Mesothelial cell of epicardium (in vitro differentiated cells): Measurements from ENCODE around the gene FAM114A1. TPM values are rescaled to one million over a fixed set of nuclear protein-coding genes. Genes with fewer than 3 reads are reported as not detected.

Source experiments
- DNase-seq, 2 experiments: peaks; one replicate each; pipeline ENCODE4 v3.0.0; 2021; ENCODE audit warnings: low spot score in 2 of 2; ENCODE audit not compliant: unreplicated experiment in 2 of 2
- H3K27ac Mint-ChIP-seq: 2 replicates; pipeline ENCODE4 v1.8.0; 2021; ENCODE audit warnings: mixed read lengths
- H3K27me3 Mint-ChIP-seq: 2 replicates; pipeline ENCODE4 v1.8.0; 2021; ENCODE audit warnings: low read depth, mixed read lengths
- H3K36me3 Mint-ChIP-seq: 2 replicates; pipeline ENCODE4 v1.8.0; 2021; ENCODE audit warnings: mixed read lengths
- H3K4me1 Mint-ChIP-seq: 2 replicates; pipeline ENCODE4 v1.8.0; 2021; ENCODE audit warnings: mixed read lengths
- H3K4me3 Mint-ChIP-seq: 2 replicates; pipeline ENCODE4 v1.8.0; 2021; ENCODE audit warnings: mild to moderate bottlenecking, moderate library complexity, mixed read lengths
- H3K9me3 Mint-ChIP-seq: 2 replicates; pipeline ENCODE4 v1.8.0; 2021; ENCODE audit warnings: mixed read lengths
- total RNA-seq: library from RNA; stranded (reverse); gene quantifications from 3 replicates; pipeline ENCODE4 v1.2.1, GENCODE V29; 2021
- TF ChIP-seq, protein P1 (sequence below): fragments of 200-600 bp; sonication (generic); IDR thresholded peaks from one replicate; pipeline ENCODE4 v1.5.0; 2021; ENCODE audit warnings: antibody characterized with exemption; ENCODE audit not compliant: unreplicated experiment

The FAM114A1 gene
- total RNA-seq, result 52.0 to 55.6 TPM (median 53.7 TPM) in 3 replicates

DNA sequence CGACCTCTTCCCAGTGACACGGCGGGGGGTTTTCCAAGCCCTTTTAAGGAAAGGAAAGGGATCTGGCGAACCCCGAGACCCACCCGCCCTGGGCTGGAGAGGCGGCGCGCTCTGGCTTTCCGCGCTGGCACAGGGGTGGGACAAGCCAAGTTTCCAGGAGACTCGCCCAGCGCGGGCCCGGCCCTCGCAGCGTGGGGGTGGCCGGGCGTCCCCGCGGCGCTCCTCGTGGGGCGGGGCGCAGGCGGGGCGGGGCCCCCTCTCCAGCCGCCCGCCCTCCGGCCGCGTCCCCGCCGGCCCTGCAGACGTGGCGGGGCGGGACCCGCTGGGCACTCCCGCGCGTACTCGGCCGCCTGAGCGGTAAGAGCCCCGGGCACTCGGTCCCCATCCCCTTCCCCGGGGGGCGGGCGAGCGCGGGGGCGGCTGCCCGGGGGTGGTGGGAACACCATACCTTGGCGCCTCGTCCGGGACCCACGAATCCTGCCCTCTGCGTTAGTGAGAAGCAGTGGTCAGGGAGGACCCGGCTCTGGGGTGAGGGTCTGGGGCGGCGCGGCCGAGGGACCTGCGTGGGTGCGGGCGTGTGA, at the start of gene FAM114A1:
FAM114A1 (plus strand) TSS at position 329 of the 581 bp plus-strand sequence. CDS start 10,273 bp downstream, outside the sequence.
- peak; percentile 47 to 65 for DNase-seq
- Mint-ChIP-seq H3K27me3 (peaks cover 3% of the 10 kb centered on the region), H3K9me3 (no peaks in the 10 kb centered on the region), H3K36me3 (peaks cover 2% of the 10 kb centered on the region), H3K4me1 (peaks cover 28% of the 10 kb centered on the region), H3K27ac (peak within 1 kb of the TSS; percentile 93), H3K4me3 (peak within 1 kb of the TSS; percentile 79)
- TF ChIP-seq, protein P1, sequence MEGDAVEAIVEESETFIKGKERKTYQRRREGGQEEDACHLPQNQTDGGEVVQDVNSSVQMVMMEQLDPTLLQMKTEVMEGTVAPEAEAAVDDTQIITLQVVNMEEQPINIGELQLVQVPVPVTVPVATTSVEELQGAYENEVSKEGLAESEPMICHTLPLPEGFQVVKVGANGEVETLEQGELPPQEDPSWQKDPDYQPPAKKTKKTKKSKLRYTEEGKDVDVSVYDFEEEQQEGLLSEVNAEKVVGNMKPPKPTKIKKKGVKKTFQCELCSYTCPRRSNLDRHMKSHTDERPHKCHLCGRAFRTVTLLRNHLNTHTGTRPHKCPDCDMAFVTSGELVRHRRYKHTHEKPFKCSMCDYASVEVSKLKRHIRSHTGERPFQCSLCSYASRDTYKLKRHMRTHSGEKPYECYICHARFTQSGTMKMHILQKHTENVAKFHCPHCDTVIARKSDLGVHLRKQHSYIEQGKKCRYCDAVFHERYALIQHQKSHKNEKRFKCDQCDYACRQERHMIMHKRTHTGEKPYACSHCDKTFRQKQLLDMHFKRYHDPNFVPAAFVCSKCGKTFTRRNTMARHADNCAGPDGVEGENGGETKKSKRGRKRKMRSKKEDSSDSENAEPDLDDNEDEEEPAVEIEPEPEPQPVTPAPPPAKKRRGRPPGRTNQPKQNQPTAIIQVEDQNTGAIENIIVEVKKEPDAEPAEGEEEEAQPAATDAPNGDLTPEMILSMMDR, result no peak

DNA sequence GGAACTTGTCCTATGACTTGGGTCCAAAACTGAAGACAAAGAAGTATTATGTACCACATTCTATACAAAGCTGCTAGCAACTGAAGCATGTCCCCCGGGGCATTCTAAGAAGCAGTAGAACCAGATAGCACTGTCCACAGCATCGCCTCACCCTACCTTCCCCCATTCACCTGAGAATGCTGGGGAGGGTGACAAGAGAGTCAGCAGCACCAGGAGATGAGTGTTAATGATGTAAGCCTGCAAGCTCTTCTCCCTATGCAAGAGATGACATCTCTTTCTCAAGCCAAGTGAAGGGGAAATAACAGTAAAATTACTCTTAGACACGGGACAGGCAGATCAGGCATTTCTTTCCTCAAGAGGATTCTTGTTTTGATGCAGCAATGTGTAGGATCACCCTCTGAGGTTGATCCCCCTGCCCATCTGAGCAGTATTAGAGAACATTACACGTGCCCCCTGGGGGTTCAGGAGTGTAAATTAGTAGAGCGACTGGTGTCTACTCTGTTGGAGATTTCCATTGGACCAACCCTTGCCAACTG, 49.1 kb upstream of the FAM114A1 start:
- H3K27ac Mint-ChIP-seq, result no peak overlapping the region
- peaks cover 22% of the 10 kb centered on the region for H3K4me1 Mint-ChIP-seq
- H3K4me3 Mint-ChIP-seq, result no peak overlapping the region
- no peaks in the 10 kb centered on the region for H3K27me3 Mint-ChIP-seq
- DNase-seq, result no peak
- TF ChIP-seq, protein P1, result no peak
- no peaks in the 10 kb centered on the region for H3K36me3 Mint-ChIP-seq
- peaks cover 25% of the 10 kb centered on the region for H3K9me3 Mint-ChIP-seq

DNA sequence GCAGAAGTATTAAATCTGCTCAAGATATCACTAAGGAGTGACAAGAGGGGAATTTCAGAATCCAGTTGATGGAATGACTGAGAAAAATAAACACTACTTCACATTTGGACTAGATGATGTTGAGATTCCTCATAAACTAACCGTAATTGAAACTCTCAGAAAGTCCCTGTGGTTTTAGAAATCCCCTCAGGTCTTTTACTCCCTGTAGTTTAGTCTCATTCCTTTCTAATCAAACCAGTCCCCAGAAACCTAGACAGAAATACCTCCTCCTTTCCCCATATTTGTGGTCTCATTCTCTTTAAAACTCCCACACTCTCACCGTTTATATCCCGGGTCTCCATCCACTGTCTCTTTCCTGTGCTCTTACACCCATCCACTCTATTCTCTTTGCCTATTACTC, 48.0 kb upstream of the FAM114A1 start:
- DNase-seq, result no peak
- no peak overlapping the region for H3K4me3 Mint-ChIP-seq
- H3K36me3 Mint-ChIP-seq, result peaks cover 2% of the 10 kb centered on the region
- TF ChIP-seq, protein P1, result no peak
- H3K27me3 Mint-ChIP-seq, result no peaks in the 10 kb centered on the region
- peak overlapping the region; percentile 4 for H3K27ac Mint-ChIP-seq
- peaks cover 22% of the 10 kb centered on the region for H3K4me1 Mint-ChIP-seq
- peaks cover 24% of the 10 kb centered on the region for H3K9me3 Mint-ChIP-seq

DNA sequence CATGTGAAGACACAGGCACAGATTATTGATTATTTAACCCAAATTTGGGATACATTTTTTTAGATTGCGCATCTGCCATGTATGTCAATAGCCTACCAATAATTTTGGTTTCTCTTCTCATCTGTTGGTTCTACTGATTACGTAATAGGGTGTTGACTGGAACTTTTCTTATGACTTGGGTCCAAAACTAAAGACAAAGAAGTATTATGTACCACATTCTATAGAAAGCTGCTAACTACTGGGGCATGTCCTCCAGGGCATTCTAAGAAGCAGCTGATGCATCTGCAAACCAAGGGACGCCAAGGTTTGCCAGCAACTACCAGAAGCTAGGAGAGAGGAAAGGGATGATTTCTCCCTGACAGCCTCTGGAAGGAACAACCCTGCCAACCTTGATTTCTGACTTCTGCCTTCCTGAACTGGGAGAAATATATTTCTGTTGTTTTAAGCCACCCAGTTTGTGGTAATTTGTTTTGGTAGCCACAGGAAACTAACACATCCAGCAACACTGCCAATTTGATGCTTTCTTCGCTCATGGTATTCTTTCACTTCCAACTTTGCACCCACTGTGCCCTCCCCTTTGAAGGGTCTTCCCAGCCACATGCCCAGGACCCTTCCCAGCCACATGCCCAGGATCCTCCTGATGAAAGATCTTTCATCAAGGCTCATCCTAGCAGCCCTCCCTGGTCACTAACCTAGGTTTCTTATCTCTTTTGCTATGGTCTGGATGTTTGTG, 47.1 kb upstream of the FAM114A1 start:
- Mint-ChIP-seq H3K27ac (no peak overlapping the region), H3K27me3 (no peaks in the 10 kb centered on the region), H3K4me1 (peaks cover 22% of the 10 kb centered on the region), H3K9me3 (peaks cover 21% of the 10 kb centered on the region), H3K36me3 (peaks cover 2% of the 10 kb centered on the region), H3K4me3 (no peak overlapping the region)
- no peak for DNase-seq
- TF ChIP-seq, protein P1, result no peak

DNA sequence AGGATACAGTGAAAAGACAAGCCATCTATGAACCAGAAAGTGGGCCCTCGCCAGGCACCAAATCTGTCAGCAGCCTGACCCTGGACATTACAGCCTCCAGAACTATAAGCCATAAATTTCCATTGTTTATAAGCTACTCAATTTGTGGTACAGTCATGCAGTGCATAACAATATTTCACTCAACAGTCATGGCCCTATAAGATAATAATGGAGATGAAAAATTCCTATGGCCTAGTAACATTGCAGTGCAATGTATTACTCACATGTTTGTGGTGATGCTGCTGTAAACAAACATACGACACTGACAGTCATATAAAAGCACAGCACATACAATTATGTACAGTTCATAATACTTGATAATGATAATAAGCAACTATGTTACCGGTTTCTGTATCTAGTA, 45.9 kb upstream of the FAM114A1 start:
- H3K4me1 Mint-ChIP-seq, result peaks cover 15% of the 10 kb centered on the region
- TF ChIP-seq, protein P1, result no peak
- DNase-seq, result no peak
- peaks cover 2% of the 10 kb centered on the region for H3K36me3 Mint-ChIP-seq
- peaks cover 16% of the 10 kb centered on the region for H3K9me3 Mint-ChIP-seq
- no peak overlapping the region for H3K4me3 Mint-ChIP-seq
- H3K27ac Mint-ChIP-seq, result no peak overlapping the region
- H3K27me3 Mint-ChIP-seq, result no peaks in the 10 kb centered on the region
